CD4-positive, CD25-positive, alpha-beta regulatory T cell (primary cell): ENCODE data around the gene C1orf35. TPM values are rescaled to one million over a fixed set of nuclear protein-coding genes. Genes with fewer than 3 reads are reported as not detected.

ENCODE experiments used
- ATAC-seq, 2 donors: fragments of 150-1000 bp; cut with Tn5 transposase; one replicate each; pipeline ENCODE4 v1.10.0; 2021; ENCODE audit warnings: low read depth in 2 of 2, moderate number of reproducible peaks in 2 of 2, moderate library complexity in 1 of 2
- DNase-seq, 3 donors: peaks; one replicate each; pipeline versions ENCODE4 v3.0.0 to v3.0.0-alpha.2; 2012 to 2022; ENCODE audit warnings: mixed read lengths in 1 of 3
- H3K27ac ChIP-seq: one replicate; pipeline ENCODE4 v1.7.0; 2013; ENCODE audit warnings: mild to moderate bottlenecking, low read length; ENCODE audit not compliant: insufficient read depth, poor library complexity, severe bottlenecking
- H3K27me3 ChIP-seq: one replicate; pipeline ENCODE4 v1.7.0; 2013; ENCODE audit warnings: low read length; ENCODE audit not compliant: control insufficient read depth, insufficient read depth
- H3K36me3 ChIP-seq: one replicate; pipeline ENCODE4 v1.7.0; 2013; ENCODE audit warnings: mild to moderate bottlenecking, low read length, moderate library complexity; ENCODE audit not compliant: control insufficient read depth, insufficient read depth
- H3K4me1 ChIP-seq: 2 replicates; pipeline ENCODE4 v1.7.0; 2013; ENCODE audit warnings: mild to moderate bottlenecking, low read length; ENCODE audit not compliant: insufficient read depth, control insufficient read depth, poor library complexity, severe bottlenecking
- H3K4me3 ChIP-seq: one replicate; pipeline ENCODE4 v1.7.0; 2013; ENCODE audit warnings: low read depth, mild to moderate bottlenecking, low read length, moderate library complexity
- H3K9me3 ChIP-seq, 2 experiments: 1 replicate in 1 of 2; 2 replicates in 1 of 2; pipeline ENCODE4 v1.7.0; 2013; ENCODE audit warnings: low read length in 2 of 2, mild to moderate bottlenecking in 1 of 2, moderate library complexity in 1 of 2; ENCODE audit not compliant: control insufficient read depth in 2 of 2
- H3K27ac Mint-ChIP-seq, 3 donors: one replicate each; pipeline ENCODE4 v1.8.0; 2020 to 2022; ENCODE audit warnings: mild to moderate bottlenecking in 3 of 3, mixed read lengths in 3 of 3, moderate library complexity in 2 of 3
- H3K27me3 Mint-ChIP-seq: one replicate; pipeline ENCODE4 v1.8.0; 2022; ENCODE audit warnings: mild to moderate bottlenecking, mixed read lengths
- H3K36me3 Mint-ChIP-seq: one replicate; pipeline ENCODE4 v1.8.0; 2020; ENCODE audit warnings: mixed read lengths
- H3K4me1 Mint-ChIP-seq, 4 donors: one replicate each; pipeline ENCODE4 v1.8.0; 2020 to 2022; ENCODE audit warnings: mixed read lengths in 4 of 4, mild to moderate bottlenecking in 1 of 4
- H3K4me3 Mint-ChIP-seq, 4 donors: one replicate each; pipeline ENCODE4 v1.8.0; 2020 to 2022; ENCODE audit warnings: mild to moderate bottlenecking in 4 of 4, mixed read lengths in 4 of 4, moderate library complexity in 3 of 4
- H3K9me3 Mint-ChIP-seq, 7 donors: one replicate each; pipeline ENCODE4 v1.8.0; 2020 to 2022; ENCODE audit warnings: mixed read lengths in 7 of 7, mild to moderate bottlenecking in 3 of 7, moderate library complexity in 2 of 7
- polyA plus RNA-seq, 4 donors: library from polyadenylated mRNA; unstranded; fragments of 300-500 nt; fragmentation: Illumina TruSeq; gene quantifications; one replicate each; pipeline ENCODE4 v1.2.3, GENCODE V29; 2021
- total RNA-seq: library from RNA; stranded (reverse); gene quantifications from one replicate; pipeline ENCODE4 v1.2.3, GENCODE V29; 2022

Gene C1orf35
- total and polyA plus RNA-seq, 5 donors from 2014 or later = 18.0 to 24.0 (median 21.4) TPM

- Mint-ChIP-seq H3K9me3 (no peaks in the 10 kb centered on the region), H3K36me3 (no peaks in the 10 kb centered on the region), H3K4me1 (peaks cover 0 to 50% (median 20%) of the 10 kb centered on the region in 4 donors), H3K27ac (peak overlapping the region; percentile 95 to 100 (median 99)), H3K27me3 (peaks cover 29% of the 10 kb centered on the region), H3K4me3 (peak overlapping the region; percentile 91 to 96 (median 94))
- Histone ChIP-seq H3K36me3 (peaks cover 9% of the 10 kb centered on the region), H3K4me3 (peak overlapping the region; percentile 77), H3K27me3 (peaks cover 2% of the 10 kb centered on the region), H3K27ac (peak overlapping the region; percentile 98), H3K9me3 (no peaks in the 10 kb centered on the region), H3K4me1 (peaks cover 45% of the 10 kb centered on the region)
- peak in 1 of 3 donors; percentile 67 for DNase-seq
- no peak for ATAC-seq
Observed at GRCh38 chr1:228141226-228142044, 38.3 kb upstream of the C1orf35 start.

- Mint-ChIP-seq H3K4me3 (peak overlapping the region; percentile 91 to 96 (median 94)), H3K27me3 (peaks cover 36% of the 10 kb centered on the region), H3K4me1 (peaks cover 0 to 48% (median 20%) of the 10 kb centered on the region in 4 donors), H3K9me3 (no peaks in the 10 kb centered on the region), H3K36me3 (no peaks in the 10 kb centered on the region), H3K27ac (peak overlapping the region; percentile 95 to 100 (median 99))
- DNase-seq (no peak), ATAC-seq (no peak)
- peaks cover 5% of the 10 kb centered on the region for H3K36me3 ChIP-seq
- H3K27me3 ChIP-seq = peaks cover 2% of the 10 kb centered on the region
- peak overlapping the region; percentile 77 for H3K4me3 ChIP-seq
- peaks cover 45% of the 10 kb centered on the region for H3K4me1 ChIP-seq
- H3K27ac ChIP-seq = peak overlapping the region; percentile 98
- no peaks in the 10 kb centered on the region for H3K9me3 ChIP-seq
Observed at GRCh38 chr1:228140724-228141225, 37.6 kb upstream of the C1orf35 start.

GRCh38 chr1:228139931-228140723, 37.0 kb upstream of the C1orf35 start, which contains the start of gene GUK1:
Gene GUK1 (plus strand): TSS chr1:228140279. CDS start chr1:228140303, 24 bp downstream.
- H3K4me1 Mint-ChIP-seq = peaks cover 0 to 46% (median 20%) of the 10 kb centered on the region in 4 donors
- H3K4me3 Mint-ChIP-seq = peak within 1 kb of the TSS; percentile 91 to 96 (median 94)
- peak; percentile 100 for DNase-seq

GRCh38 chr1:228139406-228139930, 36.3 kb upstream of the C1orf35 start:
- DNase-seq (no peak), ATAC-seq (no peak)
- Histone ChIP-seq H3K36me3 (no peaks in the 10 kb centered on the region), H3K9me3 (no peaks in the 10 kb centered on the region), H3K27me3 (peaks cover 2% of the 10 kb centered on the region), H3K27ac (peak overlapping the region; percentile 98), H3K4me1 (peaks cover 41% of the 10 kb centered on the region), H3K4me3 (peak overlapping the region; percentile 71)
- Mint-ChIP-seq H3K9me3 (no peaks in the 10 kb centered on the region), H3K27ac (peak overlapping the region; percentile 98 to 100 (median 99)), H3K27me3 (peaks cover 47% of the 10 kb centered on the region), H3K4me1 (peaks cover 0 to 43% (median 20%) of the 10 kb centered on the region in 4 donors), H3K4me3 (peak overlapping the region; percentile 91 to 96 (median 94)), H3K36me3 (no peaks in the 10 kb centered on the region)

More at GRCh38 chr1:228139931-228140723, 37.0 kb upstream of the C1orf35 start, which contains the start of gene GUK1:
- ATAC-seq = peak; percentile 90 to 91
- H3K27me3 ChIP-seq = peaks cover 2% of the 10 kb centered on the region
- Mint-ChIP-seq H3K9me3 (no peaks in the 10 kb centered on the region), H3K27me3 (peaks cover 41% of the 10 kb centered on the region), H3K36me3 (no peaks in the 10 kb centered on the region), H3K27ac (peak within 1 kb of the TSS; percentile 98 to 100 (median 99))
- peak within 1 kb of the TSS; percentile 98 for H3K27ac ChIP-seq
- no peaks in the 10 kb centered on the region for H3K9me3 ChIP-seq
- no peaks in the 10 kb centered on the region for H3K36me3 ChIP-seq
- H3K4me3 ChIP-seq = peak within 1 kb of the TSS; percentile 77
- peaks cover 45% of the 10 kb centered on the region for H3K4me1 ChIP-seq

DNA sequence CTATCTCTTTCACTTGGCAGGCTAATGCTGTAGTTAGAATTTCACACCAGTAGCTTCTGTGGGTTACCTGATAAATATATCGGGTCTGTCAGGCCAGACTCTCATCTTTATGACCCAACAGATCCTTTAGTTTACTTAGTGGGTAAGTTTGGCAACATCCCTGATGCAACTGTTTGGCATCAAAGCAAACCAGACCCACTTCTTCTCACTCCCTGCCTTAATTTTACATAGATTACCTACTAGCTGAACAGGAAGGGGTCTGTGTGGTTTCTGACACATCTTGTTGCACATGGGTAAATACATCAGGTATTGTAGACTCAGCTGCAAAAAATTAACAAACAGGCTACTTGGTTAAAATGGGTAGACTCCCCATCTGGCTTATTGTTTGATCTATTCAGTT, 33.8 kb upstream of the C1orf35 start:
- H3K4me1 ChIP-seq = peaks cover 17% of the 10 kb centered on the region
- H3K27ac ChIP-seq = no peak overlapping the region
- no peak overlapping the region for H3K4me3 ChIP-seq
- H3K27me3 ChIP-seq = peaks cover 8% of the 10 kb centered on the region
- Mint-ChIP-seq H3K9me3 (no peaks in the 10 kb centered on the region), H3K27me3 (peaks cover 56% of the 10 kb centered on the region), H3K36me3 (no peaks in the 10 kb centered on the region), H3K4me1 (peaks cover 0 to 19% (median 5%) of the 10 kb centered on the region in 4 donors), H3K4me3 (peak overlapping the region in 2 of 4 donors; percentile 42 to 73), H3K27ac (no peak overlapping the region)
- ATAC-seq (no peak), DNase-seq (no peak)
- H3K9me3 ChIP-seq = no peaks in the 10 kb centered on the region
- H3K36me3 ChIP-seq = no peaks in the 10 kb centered on the region

GRCh38 chr1:228134591-228134990, 31.5 kb upstream of the C1orf35 start:
- Histone ChIP-seq H3K4me3 (no peak overlapping the region), H3K9me3 (no peaks in the 10 kb centered on the region), H3K27me3 (peaks cover 8% of the 10 kb centered on the region), H3K27ac (no peak overlapping the region), H3K4me1 (peaks cover 7% of the 10 kb centered on the region), H3K36me3 (no peaks in the 10 kb centered on the region)
- Mint-ChIP-seq H3K4me1 (peaks cover 3 to 11% (median 7%) of the 10 kb centered on the region in 4 donors), H3K4me3 (no peak overlapping the region), H3K27me3 (peaks cover 66% of the 10 kb centered on the region), H3K27ac (no peak overlapping the region), H3K36me3 (no peaks in the 10 kb centered on the region), H3K9me3 (no peaks in the 10 kb centered on the region)
- ATAC-seq (no peak), DNase-seq (no peak)

DNA sequence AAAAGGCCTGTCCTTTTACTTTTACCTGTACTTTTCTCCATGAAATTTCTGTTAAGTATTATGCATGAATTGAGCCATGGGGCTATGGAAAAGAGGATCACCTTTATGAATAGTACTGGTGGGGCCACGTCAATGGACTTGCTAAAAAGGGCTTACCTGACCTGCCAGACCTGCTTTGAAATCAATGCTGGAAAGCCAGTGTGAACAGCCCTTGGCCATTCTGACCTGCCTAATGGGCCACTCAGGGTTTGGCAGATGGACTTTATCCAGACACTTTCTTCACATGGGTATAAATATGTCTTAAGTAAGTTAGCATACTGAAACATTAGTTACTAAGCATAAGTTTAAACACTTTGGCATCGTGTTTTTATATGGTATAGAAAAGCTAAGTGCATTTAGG, 28.6 kb upstream of the C1orf35 start:
- H3K36me3 ChIP-seq = no peaks in the 10 kb centered on the region
- H3K4me3 ChIP-seq = no peak overlapping the region
- peaks cover 6% of the 10 kb centered on the region for H3K27me3 ChIP-seq
- H3K27ac ChIP-seq = no peak overlapping the region
- Mint-ChIP-seq H3K4me3 (no peak overlapping the region), H3K4me1 (peaks cover 2 to 8% (median 5%) of the 10 kb centered on the region in 4 donors), H3K36me3 (no peaks in the 10 kb centered on the region), H3K27me3 (peaks cover 69% of the 10 kb centered on the region), H3K9me3 (no peaks in the 10 kb centered on the region), H3K27ac (no peak overlapping the region)
- DNase-seq (no peak), ATAC-seq (no peak)
- peaks cover 4% of the 10 kb centered on the region for H3K4me1 ChIP-seq
- no peaks in the 10 kb centered on the region for H3K9me3 ChIP-seq
